K562 (cell line): ENCODE results near the gene TRIM75. TPM values are rescaled to one million over a fixed set of nuclear protein-coding genes. Genes with fewer than 3 reads are reported as not detected.
"Not testable (repeated sequence)": the region's sequence is repeated elsewhere in the genome, so short reads cannot be mapped to it uniquely, and the experiment has no call there.

Experiments used
- ATAC-seq: fragments of 200-7000 bp; cut with Tn5 transposase; 3 replicates; pipeline ENCODE4 v1.9.1; 2020; ENCODE audit warnings: moderate library complexity
- BruUV-seq: library from RNA; stranded (reverse); fragments of 400-500 nt; replicated peaks from 2 replicates; lab custom pipeline; 2021; lab: Mats Ljungman, UMichigan
- CTCF ChIA-PET: fragments of 300-600 bp; formaldehyde crosslinking; extraction: SDS; loops from one replicate; lab custom pipeline; 2021; ENCODE audit warnings: low intra/inter-chr PET ratio; lab: Yijun Ruan, JAX
- POLR2A ChIA-PET: fragments of 300-600, 350-650 bp; sonication (Branson Sonifier 250); formaldehyde crosslinking; extraction: SDS; loops from one replicate; lab custom pipeline; 2021; ENCODE audit warnings: antibody characterized with exemption, inconsistent platforms; lab: Yijun Ruan, JAX
- DNase-seq, 4 experiments: peaks; one replicate each; pipeline versions ENCODE4 v3.0.0 to v3.0.0-alpha.2; 2011 to 2018; ENCODE audit warnings: low spot score in 3 of 4, mixed read lengths in 3 of 4; ENCODE audit errors: extremely low read depth in 1 of 4
- FAIRE-seq: peaks from 2 replicates; lab custom pipeline; 2011; peaks lifted over from hg19 to GRCh38; lab: Jason Lieb, UNC
- H2AFZ ChIP-seq: 2 replicates; pipeline ENCODE4 v1.6.0; 2011; ENCODE audit warnings: low read depth, low read length, control low read depth, inconsistent platforms
- H3K27ac ChIP-seq: fragments of 200-600 bp; 3 replicates; pipeline ENCODE4 v1.8.0; 2011; ENCODE audit warnings: low read depth, mild to moderate bottlenecking, control low read depth, inconsistent platforms, low read length, moderate library complexity, mixed read lengths; ENCODE audit errors: extremely low read depth
- H3K27me3 ChIP-seq, 2 experiments: fragments of 300-600 bp in 1 of 2; 2 replicates in 1 of 2; 3 replicates in 1 of 2; pipeline versions ENCODE4 v1.6.0 to v1.8.0; 2011; ENCODE audit warnings: inconsistent platforms in 2 of 2, low read length in 2 of 2, mild to moderate bottlenecking in 1 of 2, mixed read lengths in 1 of 2, moderate library complexity in 1 of 2; ENCODE audit not compliant: control insufficient read depth in 2 of 2, insufficient read depth in 2 of 2
- H3K36me3 ChIP-seq: fragments of 300-600 bp; 3 replicates; pipeline ENCODE4 v1.8.0; 2011; ENCODE audit warnings: mild to moderate bottlenecking, low read length, inconsistent platforms; ENCODE audit not compliant: control insufficient read depth, insufficient read depth
- H3K4me1 ChIP-seq, 2 experiments: fragments of 200-600 bp in 1 of 2; replicated peaks in 1 of 2; 2 replicates in 1 of 2; 3 replicates in 1 of 2; pipeline versions ENCODE4 v1.5.1 to v1.8.0; 2011; ENCODE audit warnings: inconsistent platforms in 2 of 2, low read length in 2 of 2, mild to moderate bottlenecking in 1 of 2, mixed read lengths in 1 of 2, moderate library complexity in 1 of 2; ENCODE audit not compliant: control insufficient read depth in 2 of 2, insufficient read depth in 2 of 2
- H3K4me2 ChIP-seq: 2 replicates; pipeline ENCODE4 v1.6.1; 2011; ENCODE audit warnings: low read length, control low read depth, inconsistent platforms, mixed read lengths; ENCODE audit not compliant: insufficient read depth
- H3K4me3 ChIP-seq: fragments of 200-600 bp; sonication (generic), shearing (Covaris generic); 2 replicates; pipeline ENCODE4 v1.5.1; 2016; ENCODE audit warnings: control low read depth, inconsistent platforms
- H3K79me2 ChIP-seq: fragments of 200-600 bp; 3 replicates; pipeline ENCODE4 v1.8.0; 2011; ENCODE audit warnings: low read length, inconsistent platforms; ENCODE audit not compliant: control insufficient read depth, insufficient read depth
- H3K9ac ChIP-seq, 2 experiments: 2 replicates each; pipeline versions ENCODE4 v1.6.0 to v1.6.1; 2011; ENCODE audit warnings: low read depth in 2 of 2, low read length in 2 of 2, control low read depth in 1 of 2, inconsistent platforms in 1 of 2, mild to moderate bottlenecking in 1 of 2, mixed read lengths in 1 of 2; ENCODE audit not compliant: insufficient read depth in 1 of 2
- H3K9me1 ChIP-seq: one replicate; pipeline ENCODE4 v1.6.0; 2011; ENCODE audit warnings: inconsistent platforms, mild to moderate bottlenecking, low read length, moderate library complexity; ENCODE audit not compliant: control insufficient read depth, insufficient read depth
- H3K9me3 ChIP-seq: replicated peaks from 2 replicates; pipeline ENCODE4 v1.5.1; 2011; ENCODE audit warnings: low read depth, low read length, inconsistent platforms; ENCODE audit not compliant: control insufficient read depth, insufficient read depth
- H4K20me1 ChIP-seq: replicated peaks from 2 replicates; pipeline ENCODE4 v1.6.1; 2011; ENCODE audit warnings: low read length, inconsistent platforms, mixed read lengths; ENCODE audit not compliant: control insufficient read depth, insufficient read depth
- ATF7 ChIP-seq: fragments of 450-650 bp; IDR thresholded peaks from 2 replicates; pipeline ENCODE4 v1.7.1; 2014; ENCODE audit warnings: mild to moderate bottlenecking, moderate library complexity
- CEBPB ChIP-seq: fragments of 450-650 bp; IDR thresholded peaks from 2 replicates; pipeline ENCODE4 v1.6.1; 2016; ENCODE audit warnings: missing genetic modification characterization, missing compliant biosample characterization
- WGBS: fragments of 100-300 bp; shearing (Covaris generic); methylation state at CpG from one replicate; pipeline ENCODE4 v1.1.6; 2016; ENCODE audit warnings: low coverage, mixed read lengths; ENCODE audit not compliant: insufficient coverage; ENCODE audit errors: missing lambda C conversion rate; 5-methylcytosine and 5-hydroxymethylcytosine counted together
- in situ Hi-C: fragments of 300-500 bp; cut with MboI; formaldehyde crosslinking; loops from 4 replicates; pipeline ENCODE4 v1.15.0; 2018; ENCODE audit warnings: inconsistent platforms, mixed read lengths
- intact Hi-C: fragments of 100-400 bp; cut with micrococcal nuclease; formaldehyde crosslinking; loops from 2 replicates; pipeline ENCODE4 v1.14.2; 2022
- polyA plus RNA-seq, 8 experiments: library from polyadenylated mRNA; depleted of rRNA in 4 of 8; stranded (reverse) in 5 of 8; unstranded in 3 of 8; fragments of >200 nt; fragmentation: Nextera tagmentation in 2 of 8; fragmentation: Illumina TruSeq in 1 of 8; extraction: Ambion mirVana in 2 of 8; extraction: Trizol in 1 of 8; gene quantifications; 2 replicates each; pipeline versions ENCODE4 v1.2.1 to v1.2.3, GENCODE V29; 2011 to 2014; ENCODE audit warnings: inconsistent platforms in 1 of 8, missing spikeins in 1 of 8
- total RNA-seq, 7 experiments: library from RNA; depleted of rRNA in 6 of 7; stranded (reverse); fragments of >200 nt in 6 of 7; fragmentation: Illumina TruSeq in 2 of 7; extraction: Trizol in 2 of 7; gene quantifications; 2 replicates each; pipeline versions ENCODE4 v1.2.1 to v1.2.3, GENCODE V29; 2011 to 2021; ENCODE audit warnings: low replicate concordance in 1 of 7

Gene TRIM75
- total and polyA plus RNA-seq, 9 of the 15 experiments (the other 6 are each of a cell fraction or from before 2014, with no cell fraction given) = not detected

GRCh38 chr4:165084787-165085186 is 31.1 kb downstream of the TRIM75 start:
- H3K79me2 ChIP-seq, CTCF ChIA-PET, BruUV-seq, H3K27me3 ChIP-seq, H3K9ac ChIP-seq, H3K27ac ChIP-seq, intact Hi-C loops, H2AFZ ChIP-seq, H3K4me1 ChIP-seq, FAIRE-seq, H3K9me1 ChIP-seq, ATAC-seq, H3K4me3 ChIP-seq, DNase-seq, H3K9me3 ChIP-seq, H4K20me1 ChIP-seq, H3K4me2 ChIP-seq, in situ Hi-C loops, POLR2A ChIA-PET: not testable (repeated sequence)
- WGBS = 100% methylated on average over 6 of the region's 7 CpGs
- peaks cover 40% of the 10 kb centered on the region; the same call in 2 of the 3 replicates for H3K36me3 ChIP-seq

- TSS peak; percentile 34 for BruUV-seq
- WGBS = 96% methylated on average over 2 of the region's 2 CpGs
- intact Hi-C loops = no loop called here
These were observed 32.3 kb downstream of the TRIM75 start for GRCh38 chr4:165085946-165086345.

More at GRCh38 chr4:165085946-165086345, 32.3 kb downstream of the TRIM75 start:
- no peaks in the 10 kb centered on the region for H3K79me2 ChIP-seq
- FAIRE-seq (no peak), DNase-seq (no peak), ATAC-seq (no peak)
- no peak overlapping the region for H3K4me2 ChIP-seq
- CTCF ChIA-PET = no interaction called here
- H3K27ac ChIP-seq = no peak overlapping the region
- peaks cover 39% of the 10 kb centered on the region; the same call in 2 of the 3 replicates for H3K36me3 ChIP-seq
- H3K9ac ChIP-seq = no peak overlapping the region
- POLR2A ChIA-PET = no interaction called here
- H3K4me1 ChIP-seq = no peaks in the 10 kb centered on the region
- H2AFZ ChIP-seq = no peak overlapping the region
- no peaks in the 10 kb centered on the region for H3K9me3 ChIP-seq
- no peaks in the 10 kb centered on the region for H3K9me1 ChIP-seq
- in situ Hi-C loops = no loop called here
- no peaks in the 10 kb centered on the region for H3K27me3 ChIP-seq
- no peak overlapping the region for H3K4me3 ChIP-seq
- TF ChIP-seq CEBPB (peak; percentile 37; the same call in 1 of the 2 replicates), ATF7 (no peak)
- H4K20me1 ChIP-seq = no peaks in the 10 kb centered on the region
